ENCODE data around the gene EFNA2. TPM values are rescaled to one million over a fixed set of nuclear protein-coding genes. Genes with fewer than 3 reads are reported as not detected.

Gene EFNA2
- total RNA-seq, 4 donors from 2014 or later = not detected

DNA sequence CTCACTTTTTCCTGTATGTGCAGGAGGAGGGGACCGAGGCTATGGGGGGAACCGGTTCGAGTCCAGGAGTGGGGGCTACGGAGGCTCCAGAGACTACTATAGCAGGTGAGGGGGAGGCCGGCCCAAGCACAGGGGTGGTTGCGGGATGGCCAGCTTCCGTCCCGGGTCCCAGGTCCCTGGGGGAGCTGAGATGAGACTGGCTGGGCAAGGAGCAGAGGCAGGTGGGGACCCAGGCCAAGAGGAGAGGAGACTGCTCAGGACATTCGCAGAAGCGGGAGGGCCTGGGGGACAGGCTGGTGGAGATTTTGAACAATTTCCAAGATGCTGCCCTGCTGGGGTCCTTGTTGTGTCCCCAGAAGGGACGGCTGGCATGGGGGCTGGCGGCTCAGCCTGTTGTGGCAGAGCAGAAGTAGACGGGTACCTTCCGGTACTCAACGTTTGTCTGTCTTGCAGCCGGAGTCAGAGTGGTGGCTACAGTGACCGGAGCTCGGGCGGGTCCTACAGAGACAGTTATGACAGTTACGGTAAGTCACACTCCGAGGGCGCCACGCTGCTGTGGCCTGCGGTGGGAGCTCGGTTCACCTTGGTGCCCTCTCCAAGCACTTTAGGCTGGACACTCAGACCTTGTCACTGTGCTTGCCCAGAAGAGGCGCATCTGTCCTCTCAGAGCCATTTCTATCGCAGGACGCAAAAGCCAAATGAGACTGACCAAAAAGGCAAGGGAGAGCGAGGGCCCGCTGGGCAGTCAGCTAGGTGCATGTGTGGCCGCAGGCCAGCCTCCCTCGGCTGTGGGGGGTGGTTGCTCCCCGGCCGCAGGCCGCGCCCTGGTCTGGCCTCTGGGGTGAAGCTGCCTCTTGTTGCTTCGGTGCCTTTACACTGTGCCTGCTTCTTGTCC lies 13.9 kb upstream of the EFNA2 start:
- peaks cover 0 to 42% of the 10 kb centered on the region in 2 donors for H3K36me3 ChIP-seq
- intact Hi-C loops (cut with DNase I; ENCODE audit: low total_unique reads) = loop anchor here (10.0 kb wide), 1 partner anchor 477 kb away; the partner anchor contains the start of gene PTBP1
- TF ChIP-seq, protein P1, sequence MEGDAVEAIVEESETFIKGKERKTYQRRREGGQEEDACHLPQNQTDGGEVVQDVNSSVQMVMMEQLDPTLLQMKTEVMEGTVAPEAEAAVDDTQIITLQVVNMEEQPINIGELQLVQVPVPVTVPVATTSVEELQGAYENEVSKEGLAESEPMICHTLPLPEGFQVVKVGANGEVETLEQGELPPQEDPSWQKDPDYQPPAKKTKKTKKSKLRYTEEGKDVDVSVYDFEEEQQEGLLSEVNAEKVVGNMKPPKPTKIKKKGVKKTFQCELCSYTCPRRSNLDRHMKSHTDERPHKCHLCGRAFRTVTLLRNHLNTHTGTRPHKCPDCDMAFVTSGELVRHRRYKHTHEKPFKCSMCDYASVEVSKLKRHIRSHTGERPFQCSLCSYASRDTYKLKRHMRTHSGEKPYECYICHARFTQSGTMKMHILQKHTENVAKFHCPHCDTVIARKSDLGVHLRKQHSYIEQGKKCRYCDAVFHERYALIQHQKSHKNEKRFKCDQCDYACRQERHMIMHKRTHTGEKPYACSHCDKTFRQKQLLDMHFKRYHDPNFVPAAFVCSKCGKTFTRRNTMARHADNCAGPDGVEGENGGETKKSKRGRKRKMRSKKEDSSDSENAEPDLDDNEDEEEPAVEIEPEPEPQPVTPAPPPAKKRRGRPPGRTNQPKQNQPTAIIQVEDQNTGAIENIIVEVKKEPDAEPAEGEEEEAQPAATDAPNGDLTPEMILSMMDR (IDR thresholded peaks at IDR 0.05 in 4 of 5, conservative IDR thresholded peaks at IDR 0.05 in 1 of 5) = no peak
- peak in 1 of 2 donors; percentile 42 for TF ChIP-seq POLR2A (IDR thresholded peaks at IDR 0.05)
- H3K4me1 ChIP-seq = peaks cover 73 to 81% of the 10 kb centered on the region in 2 donors
- H3K27me3 ChIP-seq = no peaks in the 10 kb centered on the region
- no peak for ATAC-seq
- peak in 1 of 2 donors; percentile 61 for DNase-seq
- H3K27ac ChIP-seq = peak overlapping the region; percentile 92 to 99 (median 98)
- peak overlapping the region; percentile 51 to 81 (median 72) for H3K4me3 ChIP-seq
- in situ Hi-C loops (cut with MboI; ENCODE audit: low sequenced_read_pairs in 4 of 4) = no loop called here
- H3K9me3 ChIP-seq = no peaks in the 10 kb centered on the region

DNA sequence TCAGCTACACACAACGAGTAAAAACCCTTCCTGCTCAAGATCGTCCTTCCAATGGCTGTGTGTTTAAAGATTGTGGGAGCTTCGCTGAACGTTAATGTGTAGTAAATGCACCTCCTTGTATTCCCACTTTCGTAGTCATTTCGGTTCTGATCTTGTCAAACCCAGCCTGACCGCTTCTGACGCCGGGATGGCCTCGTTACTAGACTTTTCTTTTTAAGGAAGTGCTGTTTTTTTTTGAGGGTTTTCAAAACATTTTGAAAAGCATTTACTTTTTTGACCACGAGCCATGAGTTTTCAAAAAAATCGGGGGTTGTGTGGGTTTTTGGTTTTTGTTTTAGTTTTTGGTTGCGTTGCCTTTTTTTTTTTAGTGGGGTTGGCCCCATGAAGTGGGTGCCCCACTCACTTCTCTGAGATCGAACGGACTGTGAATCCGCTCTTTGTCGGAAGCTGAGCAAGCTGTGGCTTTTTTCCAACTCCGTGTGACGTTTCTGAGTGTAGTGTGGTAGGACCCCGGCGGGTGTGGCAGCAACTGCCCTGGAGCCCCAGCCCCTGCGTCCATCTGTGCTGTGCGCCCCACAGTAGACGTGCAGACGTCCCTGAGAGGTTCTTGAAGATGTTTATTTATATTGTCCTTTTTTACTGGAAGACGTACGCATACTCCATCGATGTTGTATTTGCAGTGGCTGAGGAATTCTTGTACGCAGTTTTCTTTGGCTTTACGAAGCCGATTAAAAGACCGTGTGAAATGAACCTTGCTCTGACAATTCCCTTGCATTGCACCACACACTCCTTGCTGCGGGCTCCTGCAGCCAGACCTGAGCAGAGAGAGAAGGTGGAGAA lies 13.0 kb upstream of the EFNA2 start:
- Histone ChIP-seq H3K4me1 (peaks cover 67 to 76% of the 10 kb centered on the region in 2 donors), H3K36me3 (peaks cover 0 to 48% of the 10 kb centered on the region in 2 donors), H3K27me3 (no peaks in the 10 kb centered on the region), H3K9me3 (no peaks in the 10 kb centered on the region), H3K4me3 (peak overlapping the region; percentile 51 to 81 (median 72)), H3K27ac (peak overlapping the region; percentile 92 to 99 (median 98))
- TF ChIP-seq, protein P1 (IDR thresholded peaks at IDR 0.05 in 4 of 5, conservative IDR thresholded peaks at IDR 0.05 in 1 of 5) = no peak
- TF ChIP-seq POLR2A (IDR thresholded peaks at IDR 0.05) = no peak
- in situ Hi-C loops (cut with MboI; ENCODE audit: low sequenced_read_pairs in 4 of 4) (no loop called here), intact Hi-C loops (cut with DNase I; ENCODE audit: low total_unique reads) (loop anchor here (10.0 kb wide), 1 partner anchor 478 kb away; the partner anchor contains the start of gene PTBP1)
- peak in 1 of 2 donors; percentile 26 for DNase-seq
- no peak for ATAC-seq

DNA sequence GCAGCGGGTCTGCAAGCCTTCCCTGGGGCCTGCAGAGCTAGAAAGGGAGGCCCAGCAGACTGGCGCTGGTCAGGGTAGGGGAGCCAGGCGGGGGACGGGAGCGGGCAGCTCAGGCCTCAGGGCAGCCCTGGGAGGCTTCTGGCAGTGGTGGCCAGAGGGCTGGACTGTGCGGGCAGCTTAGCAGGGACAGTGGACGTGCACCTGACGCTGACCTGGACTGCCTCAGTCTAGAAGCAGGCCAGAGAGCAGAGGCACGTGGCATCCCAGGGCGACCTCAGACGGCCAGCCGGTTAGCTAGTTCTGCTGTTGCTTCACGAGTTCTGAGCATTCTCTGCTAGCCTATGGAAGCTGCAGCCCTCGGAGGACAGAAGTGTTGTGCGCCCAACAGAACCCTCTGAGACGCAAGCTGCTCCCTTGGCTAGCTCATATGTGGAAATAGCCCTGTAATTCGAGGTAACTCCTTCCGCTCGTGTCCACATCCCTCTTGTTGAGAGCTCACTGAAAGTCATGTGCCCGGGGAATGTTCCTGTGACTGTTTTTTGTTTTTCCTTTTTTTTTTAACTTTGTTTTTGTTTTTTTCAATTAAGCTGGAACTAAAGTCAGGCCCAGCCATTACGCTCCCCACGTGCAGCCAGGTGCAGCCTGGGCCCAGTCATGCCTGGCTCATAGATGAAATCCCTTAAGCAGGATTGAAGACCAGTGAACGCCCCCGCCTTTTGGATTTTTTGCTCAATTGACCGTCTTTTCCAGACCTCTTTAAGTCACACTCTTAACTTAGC lies 12.2 kb upstream of the EFNA2 start:
- in situ Hi-C loops (cut with MboI; ENCODE audit: low sequenced_read_pairs in 4 of 4) = no loop called here
- TF ChIP-seq, protein P1 (IDR thresholded peaks at IDR 0.05 in 4 of 5, conservative IDR thresholded peaks at IDR 0.05 in 1 of 5) = no peak
- peak; percentile 33 to 54 for TF ChIP-seq POLR2A (IDR thresholded peaks at IDR 0.05)
- DNase-seq (peak; percentile 76 to 87), ATAC-seq (peak in 1 of 2 donors; percentile 4)
- intact Hi-C loops (cut with DNase I; ENCODE audit: low total_unique reads) = loop anchor here (2.0 to 10.0 kb wide), 2 partner anchors 81 to 479 kb away; partner anchors contain the start of gene PTBP1
- H3K27me3 ChIP-seq = no peaks in the 10 kb centered on the region
- H3K4me3 ChIP-seq = peak overlapping the region in 2 of 4 donors; percentile 68 to 69
- peaks cover 0 to 51% of the 10 kb centered on the region in 2 donors for H3K36me3 ChIP-seq
- peaks cover 59 to 68% of the 10 kb centered on the region in 2 donors for H3K4me1 ChIP-seq
- H3K9me3 ChIP-seq = no peaks in the 10 kb centered on the region
- H3K27ac ChIP-seq = peak overlapping the region; percentile 92 to 99 (median 98)

Measured in gastrocnemius medialis (tissue), 4 donors.